Neural cell (in vitro differentiated cells): ENCODE measurements around the gene SPEM3. TPM values are rescaled to one million over a fixed set of nuclear protein-coding genes. Genes with fewer than 3 reads are reported as not detected.

ENCODE experiments used
- H2AFZ ChIP-seq: fragments of 200-600, 300-800 bp; sonication (generic), shearing (Covaris generic); 2 replicates; pipeline ENCODE4 v1.6.0; 2014; ENCODE audit warnings: low read depth, mild to moderate bottlenecking, antibody characterized with exemption, low read length, moderate library complexity
- H3F3A ChIP-seq: fragments of 200-600 bp; shearing (Covaris generic); 2 replicates; pipeline ENCODE4 v1.6.1; 2016; ENCODE audit warnings: mild to moderate bottlenecking, moderate library complexity, mixed read lengths, antibody characterized with exemption, low read length; ENCODE audit not compliant: insufficient read depth, poor library complexity, severe bottlenecking
- H3K27ac ChIP-seq: fragments of 200-600, 300-800 bp; sonication (generic), shearing (Covaris generic); 2 replicates; pipeline ENCODE4 v1.5.1; 2014; ENCODE audit warnings: mild to moderate bottlenecking, low read length, moderate library complexity
- H3K27me3 ChIP-seq: fragments of 300-800, 200-600 bp; sonication (generic), shearing (Covaris generic); 2 replicates; pipeline ENCODE4 v1.6.0; 2014; ENCODE audit warnings: mild to moderate bottlenecking, low read depth, low read length, moderate library complexity; ENCODE audit not compliant: insufficient read depth
- H3K36me3 ChIP-seq: fragments of 300-800, 200-600 bp; sonication (generic), shearing (Covaris generic); 2 replicates; pipeline ENCODE4 v1.5.1; 2014; ENCODE audit warnings: mild to moderate bottlenecking, antibody characterized with exemption, low read length, moderate library complexity; ENCODE audit not compliant: insufficient read depth
- H3K4me2 ChIP-seq: fragments of 300-800, 200-600 bp; sonication (generic), shearing (Covaris generic); 2 replicates; pipeline ENCODE4 v1.6.0; 2014; ENCODE audit warnings: mild to moderate bottlenecking, low read length
- H3K4me3 ChIP-seq: fragments of 300-800, 200-600 bp; sonication (generic), shearing (Covaris generic); 2 replicates; pipeline ENCODE4 v1.5.1; 2014; ENCODE audit warnings: mild to moderate bottlenecking, low read length, moderate library complexity
- H3K79me2 ChIP-seq: fragments of 200-600 bp; shearing (Covaris generic); replicated peaks from 2 replicates; pipeline ENCODE4 v1.6.0; 2014; ENCODE audit warnings: mild to moderate bottlenecking, low read length, moderate library complexity; ENCODE audit not compliant: insufficient read depth
- H3K9ac ChIP-seq: fragments of 300-800, 200-600 bp; sonication (generic), shearing (Covaris generic); 2 replicates; pipeline ENCODE4 v1.6.1; 2016; ENCODE audit warnings: mild to moderate bottlenecking, low read length, mixed read lengths
- H3K9me2 ChIP-seq: fragments of 200-600 bp; shearing (Covaris generic); 2 replicates; pipeline ENCODE4 v1.6.1; 2016; ENCODE audit warnings: mild to moderate bottlenecking, low read length, mixed read lengths; ENCODE audit not compliant: insufficient read depth
- H3K9me3 ChIP-seq: fragments of 200-600, 300-800 bp; sonication (generic), shearing (Covaris generic); 2 replicates; pipeline ENCODE4 v1.6.1; 2016; ENCODE audit warnings: mild to moderate bottlenecking, mixed run types, low read length, moderate library complexity, mixed read lengths
- H4K20me1 ChIP-seq: fragments of 200-600 bp; shearing (Covaris generic); 2 replicates; pipeline ENCODE4 v1.6.1; 2016; ENCODE audit warnings: mild to moderate bottlenecking, mixed run types; ENCODE audit not compliant: insufficient read depth
- CTCF ChIP-seq: fragments of 450-650 bp; IDR thresholded peaks from 2 replicates; pipeline ENCODE4 v1.5.1; 2014; ENCODE audit warnings: antibody characterized with exemption, mild to moderate bottlenecking, moderate library complexity; ENCODE audit not compliant: poor library complexity, severe bottlenecking
- EP300 ChIP-seq: fragments of 450-650 bp; conservative IDR thresholded peaks from 2 replicates; pipeline ENCODE4 v1.6.1; 2014; ENCODE audit warnings: antibody characterized with exemption, mild to moderate bottlenecking, moderate library complexity; ENCODE audit not compliant: poor library complexity, severe bottlenecking
- EZH2 ChIP-seq: fragments of 200-600, 300-800 bp; shearing (Covaris generic), sonication (generic); IDR thresholded peaks from 2 replicates; pipeline ENCODE4 v1.6.1; 2014; ENCODE audit warnings: antibody characterized with exemption, low read length, borderline replicate concordance, mild to moderate bottlenecking; ENCODE audit not compliant: insufficient read depth, poor library complexity, severe bottlenecking
- MXI1 ChIP-seq: fragments of 450-650 bp; conservative IDR thresholded peaks from 2 replicates; pipeline ENCODE4 v1.6.1; 2014; ENCODE audit warnings: antibody characterized with exemption, mild to moderate bottlenecking; ENCODE audit not compliant: poor library complexity, severe bottlenecking
- POLR2AphosphoS5 ChIP-seq: IDR thresholded peaks from 2 replicates; pipeline ENCODE4 v1.6.1; 2012
- RAD21 ChIP-seq: fragments of 450-650 bp; conservative IDR thresholded peaks from 2 replicates; pipeline ENCODE4 v1.6.1; 2014; ENCODE audit warnings: antibody characterized with exemption, mild to moderate bottlenecking, moderate library complexity
- REST ChIP-seq: IDR thresholded peaks from 2 replicates; pipeline ENCODE4 v1.6.1; 2012; ENCODE audit warnings: borderline replicate concordance
- SMC3 ChIP-seq: fragments of 450-650 bp; conservative IDR thresholded peaks from 2 replicates; pipeline ENCODE4 v1.6.1; 2014; ENCODE audit warnings: antibody characterized with exemption, mild to moderate bottlenecking, moderate library complexity; ENCODE audit not compliant: poor library complexity
- TAF1 ChIP-seq: IDR thresholded peaks from 2 replicates; pipeline ENCODE4 v1.6.1; 2012; ENCODE audit warnings: low read depth
- polyA plus RNA-seq: library from polyadenylated mRNA; depleted of rRNA; stranded (reverse); fragments of >200 nt; gene quantifications from 2 replicates; pipeline ENCODE4 v1.2.3, GENCODE V29; 2014

Gene SPEM3
- polyA plus RNA-seq, 1 donor from 2014 or later = not detected

GRCh38 chr17:7408252-7408727, 20.4 kb upstream of the SPEM3 start:
- no peaks in the 10 kb centered on the region for H3F3A ChIP-seq
- no peaks in the 10 kb centered on the region for H3K9me2 ChIP-seq
- H3K27me3 ChIP-seq = no peaks in the 10 kb centered on the region
- no peak overlapping the region for H3K9ac ChIP-seq
- TF ChIP-seq RAD21 = no peak
- no peak for TF ChIP-seq REST
- no peak for TF ChIP-seq SMC3
- no peak for TF ChIP-seq EZH2
- TF ChIP-seq MXI1 = no peak
- no peak for TF ChIP-seq CTCF
- no peak for TF ChIP-seq POLR2AphosphoS5
- no peak for TF ChIP-seq EP300
- no peak for TF ChIP-seq TAF1
- no peaks in the 10 kb centered on the region for H3K36me3 ChIP-seq
- no peak overlapping the region for H2AFZ ChIP-seq
- H4K20me1 ChIP-seq = peaks cover 2% of the 10 kb centered on the region
- H3K27ac ChIP-seq = no peak overlapping the region
- H3K4me2 ChIP-seq = no peak overlapping the region
- peaks cover 29% of the 10 kb centered on the region for H3K79me2 ChIP-seq
- no peak overlapping the region for H3K4me3 ChIP-seq
- no peaks in the 10 kb centered on the region for H3K9me3 ChIP-seq

- TF ChIP-seq EP300 = no peak
- TF ChIP-seq EZH2 = no peak
- H3K27me3 ChIP-seq = no peaks in the 10 kb centered on the region
- H3K4me2 ChIP-seq = no peak overlapping the region
- no peaks in the 10 kb centered on the region for H3K36me3 ChIP-seq
- H2AFZ ChIP-seq = no peak overlapping the region
- H4K20me1 ChIP-seq = peaks cover 2% of the 10 kb centered on the region
- peaks cover 29% of the 10 kb centered on the region for H3K79me2 ChIP-seq
- no peaks in the 10 kb centered on the region for H3F3A ChIP-seq
- no peaks in the 10 kb centered on the region for H3K9me2 ChIP-seq
- H3K9ac ChIP-seq = no peak overlapping the region
- no peaks in the 10 kb centered on the region for H3K9me3 ChIP-seq
- no peak overlapping the region for H3K27ac ChIP-seq
- no peak overlapping the region for H3K4me3 ChIP-seq
These were observed 19.8 kb upstream of the SPEM3 start for GRCh38 chr17:7408863-7409262.

- no peak overlapping the region for H3K4me2 ChIP-seq
- H2AFZ ChIP-seq = no peak overlapping the region
- no peak overlapping the region for H3K9ac ChIP-seq
- H4K20me1 ChIP-seq = peaks cover 2% of the 10 kb centered on the region
- H3K27me3 ChIP-seq = no peaks in the 10 kb centered on the region
- no peak for TF ChIP-seq EP300
- TF ChIP-seq RAD21 = no peak
- no peak for TF ChIP-seq TAF1
- no peak for TF ChIP-seq EZH2
- no peak for TF ChIP-seq MXI1
- no peak for TF ChIP-seq SMC3
- TF ChIP-seq REST = no peak
- TF ChIP-seq POLR2AphosphoS5 = no peak
- TF ChIP-seq CTCF = no peak
- H3K27ac ChIP-seq = no peak overlapping the region
- H3F3A ChIP-seq = no peaks in the 10 kb centered on the region
- no peaks in the 10 kb centered on the region for H3K9me2 ChIP-seq
- no peaks in the 10 kb centered on the region for H3K36me3 ChIP-seq
- no peaks in the 10 kb centered on the region for H3K9me3 ChIP-seq
- H3K4me3 ChIP-seq = no peak overlapping the region
- H3K79me2 ChIP-seq = peaks cover 29% of the 10 kb centered on the region
These were observed 18.9 kb upstream of the SPEM3 start for GRCh38 chr17:7409716-7410115.
